DOHH2 (cell line): Measurements from ENCODE around the gene ACIN1.

ENCODE experiments used
- H3F3A ChIP-seq: fragments of 200-600 bp; sonication (generic), shearing (Covaris generic); 2 replicates; pipeline ENCODE4 v1.6.0; 2016; ENCODE audit warnings: antibody characterized with exemption, mild to moderate bottlenecking; ENCODE audit not compliant: control insufficient read depth, insufficient read depth
- H3K27ac ChIP-seq: fragments of 200-600 bp; sonication (generic); 2 replicates; pipeline ENCODE4 v1.5.1; 2014; ENCODE audit warnings: low read depth, mild to moderate bottlenecking, low read length, moderate library complexity
- H3K27me3 ChIP-seq: fragments of 200-600 bp; sonication (generic); 2 replicates; pipeline ENCODE4 v1.6.1; 2014; ENCODE audit warnings: mild to moderate bottlenecking, low read length, mixed read lengths; ENCODE audit not compliant: control insufficient read depth
- H3K36me3 ChIP-seq: fragments of 200-600 bp; sonication (generic); 2 replicates; pipeline ENCODE4 v1.6.1; 2014; ENCODE audit warnings: mild to moderate bottlenecking, low read length, moderate library complexity, mixed read lengths; ENCODE audit not compliant: control insufficient read depth
- H3K4me1 ChIP-seq: fragments of 200-600 bp; sonication (generic); 2 replicates; pipeline ENCODE4 v1.6.1; 2014; ENCODE audit warnings: mild to moderate bottlenecking, low read length, mixed read lengths; ENCODE audit not compliant: control insufficient read depth
- H3K4me2 ChIP-seq: fragments of 200-600 bp; sonication (generic); 2 replicates; pipeline ENCODE4 v1.6.0; 2014; ENCODE audit warnings: mild to moderate bottlenecking, low read length, moderate library complexity
- H3K4me3 ChIP-seq: fragments of 200-600 bp; sonication (generic); 2 replicates; pipeline ENCODE4 v1.5.1; 2014; ENCODE audit warnings: mild to moderate bottlenecking, low read length, mixed read lengths
- H3K79me2 ChIP-seq: fragments of 200-600 bp; sonication (generic); 2 replicates; pipeline ENCODE4 v1.6.1; 2014; ENCODE audit warnings: mild to moderate bottlenecking, low read length, mixed read lengths; ENCODE audit not compliant: control insufficient read depth
- H3K9me2 ChIP-seq: fragments of 200-600 bp; sonication (generic); replicated peaks from 2 replicates; pipeline ENCODE4 v1.6.1; 2014; ENCODE audit warnings: mild to moderate bottlenecking, low read length, mixed read lengths; ENCODE audit not compliant: control insufficient read depth
- H3K9me3 ChIP-seq: fragments of 200-600 bp; sonication (generic); 2 replicates; pipeline ENCODE4 v1.6.1; 2014; ENCODE audit warnings: antibody characterized with exemption, low read length, mixed read lengths; ENCODE audit not compliant: control insufficient read depth, insufficient read depth
- H4K20me1 ChIP-seq: fragments of 200-600 bp; sonication (generic); 2 replicates; pipeline ENCODE4 v1.6.0; 2014; ENCODE audit warnings: low read depth, mild to moderate bottlenecking, antibody characterized with exemption, low read length, moderate library complexity; ENCODE audit not compliant: control insufficient read depth, insufficient read depth
- EZH2phosphoT487 ChIP-seq: fragments of 200-600 bp; sonication (generic); IDR thresholded peaks from 2 replicates; pipeline ENCODE4 v1.6.1; 2017; ENCODE audit warnings: borderline replicate concordance, mild to moderate bottlenecking, antibody characterized with exemption, low read length, moderate library complexity, mixed read lengths
- TF ChIP-seq, protein P1 (sequence below): fragments of 200-600 bp; sonication (generic); IDR thresholded peaks from one replicate; pipeline ENCODE4 v1.5.1; 2014; ENCODE audit warnings: antibody characterized with exemption, mild to moderate bottlenecking, low read depth, low read length; ENCODE audit not compliant: poor library complexity, severe bottlenecking

ACIN1 gene

GRCh38 chr14:23052671-23053070 is 42.3 kb downstream of the ACIN1 start:
- Histone ChIP-seq H3F3A (no peaks in the 10 kb centered on the region), H3K27me3 (peaks cover 6% of the 10 kb centered on the region; the same call in 1 of the 2 replicates), H3K36me3 (no peaks in the 10 kb centered on the region), H3K79me2 (no peaks in the 10 kb centered on the region), H3K27ac (no peak overlapping the region), H3K4me2 (no peak overlapping the region), H3K9me3 (no peaks in the 10 kb centered on the region), H3K9me2 (no peaks in the 10 kb centered on the region), H3K4me3 (no peak overlapping the region), H4K20me1 (no peaks in the 10 kb centered on the region), H3K4me1 (peaks cover 16% of the 10 kb centered on the region)
- TF ChIP-seq, protein P1, sequence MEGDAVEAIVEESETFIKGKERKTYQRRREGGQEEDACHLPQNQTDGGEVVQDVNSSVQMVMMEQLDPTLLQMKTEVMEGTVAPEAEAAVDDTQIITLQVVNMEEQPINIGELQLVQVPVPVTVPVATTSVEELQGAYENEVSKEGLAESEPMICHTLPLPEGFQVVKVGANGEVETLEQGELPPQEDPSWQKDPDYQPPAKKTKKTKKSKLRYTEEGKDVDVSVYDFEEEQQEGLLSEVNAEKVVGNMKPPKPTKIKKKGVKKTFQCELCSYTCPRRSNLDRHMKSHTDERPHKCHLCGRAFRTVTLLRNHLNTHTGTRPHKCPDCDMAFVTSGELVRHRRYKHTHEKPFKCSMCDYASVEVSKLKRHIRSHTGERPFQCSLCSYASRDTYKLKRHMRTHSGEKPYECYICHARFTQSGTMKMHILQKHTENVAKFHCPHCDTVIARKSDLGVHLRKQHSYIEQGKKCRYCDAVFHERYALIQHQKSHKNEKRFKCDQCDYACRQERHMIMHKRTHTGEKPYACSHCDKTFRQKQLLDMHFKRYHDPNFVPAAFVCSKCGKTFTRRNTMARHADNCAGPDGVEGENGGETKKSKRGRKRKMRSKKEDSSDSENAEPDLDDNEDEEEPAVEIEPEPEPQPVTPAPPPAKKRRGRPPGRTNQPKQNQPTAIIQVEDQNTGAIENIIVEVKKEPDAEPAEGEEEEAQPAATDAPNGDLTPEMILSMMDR, result no peak
- no peak for TF ChIP-seq EZH2phosphoT487

DNA sequence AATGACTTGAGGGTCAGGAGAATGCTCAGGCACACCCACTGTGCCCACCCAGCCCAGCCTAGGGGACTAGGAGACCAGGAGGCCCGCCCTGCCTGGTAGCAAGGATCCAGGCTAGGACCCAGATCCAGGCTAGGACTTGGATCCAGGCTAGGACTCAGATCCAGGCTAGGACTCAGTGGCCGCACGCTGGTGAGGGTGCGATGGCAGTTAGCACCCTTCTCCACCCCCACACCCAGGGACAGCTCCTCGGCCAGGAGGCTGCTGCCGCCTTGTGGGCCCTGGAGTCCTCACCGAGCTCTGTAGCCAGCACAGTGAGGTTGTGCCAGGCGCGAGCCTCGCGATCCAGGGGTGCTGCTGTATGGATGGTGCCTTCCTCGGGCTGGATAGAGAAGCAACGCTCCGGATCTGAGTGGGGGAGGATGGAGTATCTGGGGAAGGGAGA is 42.7 kb downstream of the ACIN1 start:
- TF ChIP-seq EZH2phosphoT487, result no peak
- TF ChIP-seq, protein P1, result no peak
- Histone ChIP-seq H3K4me2 (no peak overlapping the region), H3K9me2 (no peaks in the 10 kb centered on the region), H3K9me3 (no peaks in the 10 kb centered on the region), H3K4me1 (peaks cover 15% of the 10 kb centered on the region), H3K36me3 (no peaks in the 10 kb centered on the region), H3F3A (no peaks in the 10 kb centered on the region), H3K4me3 (no peak overlapping the region), H4K20me1 (no peaks in the 10 kb centered on the region), H3K27me3 (peaks cover 6% of the 10 kb centered on the region; the same call in 1 of the 2 replicates), H3K27ac (no peak overlapping the region), H3K79me2 (no peaks in the 10 kb centered on the region)

GRCh38 chr14:23051141-23052057 is 43.5 kb downstream of the ACIN1 start:
- Histone ChIP-seq H3K4me2 (no peak overlapping the region), H3K79me2 (no peaks in the 10 kb centered on the region), H3K27me3 (peaks cover under 1% of the 10 kb centered on the region; the same call in 1 of the 2 replicates), H3K36me3 (no peaks in the 10 kb centered on the region), H3F3A (no peaks in the 10 kb centered on the region), H4K20me1 (no peaks in the 10 kb centered on the region), H3K4me3 (no peak overlapping the region), H3K9me3 (no peaks in the 10 kb centered on the region), H3K27ac (no peak overlapping the region), H3K9me2 (no peaks in the 10 kb centered on the region), H3K4me1 (peaks cover 7% of the 10 kb centered on the region)
- TF ChIP-seq, protein P1, result no peak
- no peak for TF ChIP-seq EZH2phosphoT487
